ENCODE measurements around the gene ZER1.

The ZER1 gene

GRCh38 chr9:128732576-128732975, 39.2 kb downstream of the ZER1 start:
- no peak for DNase-seq

- DNase-seq: no peak
Measured at GRCh38 chr9:128731691-128732090, 40.0 kb downstream of the ZER1 start.

DNA sequence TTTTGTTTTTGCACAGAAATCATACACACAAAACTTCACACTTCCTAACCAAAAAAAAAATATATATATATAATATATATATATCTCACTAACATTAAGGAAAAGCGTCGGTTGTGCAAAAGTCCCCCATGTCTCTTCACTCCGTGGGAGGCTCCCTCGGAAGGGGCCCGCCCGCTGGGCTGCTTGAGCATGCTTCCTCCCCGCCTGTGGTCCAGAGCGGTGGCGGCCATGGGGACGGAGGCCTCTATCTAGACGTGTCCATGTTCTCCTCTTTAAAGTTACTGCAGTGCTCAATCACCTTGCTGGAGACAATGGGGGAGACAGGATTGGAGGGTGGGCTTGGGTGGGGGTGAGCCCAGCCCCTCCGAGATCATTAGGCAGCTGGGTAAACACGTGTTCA, 40.6 kb downstream of the ZER1 start:
- DNase-seq: no peak

DNA sequence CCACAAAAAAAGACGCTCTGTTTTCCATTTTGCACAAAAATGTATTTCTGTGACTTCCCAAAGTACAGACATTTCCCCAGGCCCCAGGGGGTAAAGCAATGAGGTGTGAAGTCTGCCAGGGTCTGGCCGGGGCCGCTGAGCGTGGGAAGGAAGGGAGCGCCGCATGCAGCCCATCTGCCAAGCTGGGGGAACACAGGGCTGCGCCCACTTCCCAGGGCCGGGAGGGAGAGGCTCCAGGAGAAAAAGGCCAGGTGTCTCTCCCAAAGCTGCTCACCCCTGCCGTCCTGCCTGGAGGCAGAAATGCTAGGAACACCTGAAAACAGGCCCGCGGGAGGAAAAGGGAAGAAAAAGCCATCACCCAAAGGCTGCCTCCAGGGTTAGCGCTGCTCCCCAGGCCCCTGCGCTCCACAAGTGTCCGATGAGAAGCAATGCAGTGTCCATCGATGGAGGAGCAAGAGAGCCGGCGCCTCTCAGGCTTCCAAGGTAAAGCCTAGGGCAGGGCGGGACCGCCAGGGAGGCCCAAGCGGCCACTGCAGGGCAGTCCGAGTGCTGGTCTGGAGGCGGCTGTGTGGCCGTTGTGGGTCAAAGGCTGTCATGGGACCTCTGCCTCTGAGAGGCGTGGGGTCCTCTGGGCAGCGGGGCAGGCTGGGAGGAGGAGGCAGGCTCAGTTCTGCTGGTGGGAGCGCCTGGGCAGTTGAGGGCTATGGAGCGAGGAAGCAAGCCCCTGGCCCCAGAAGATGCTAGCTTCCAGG, 41.8 kb downstream of the ZER1 start:
- peak in 2 of 3 experiments; percentile 60 to 70 for DNase-seq

DNA sequence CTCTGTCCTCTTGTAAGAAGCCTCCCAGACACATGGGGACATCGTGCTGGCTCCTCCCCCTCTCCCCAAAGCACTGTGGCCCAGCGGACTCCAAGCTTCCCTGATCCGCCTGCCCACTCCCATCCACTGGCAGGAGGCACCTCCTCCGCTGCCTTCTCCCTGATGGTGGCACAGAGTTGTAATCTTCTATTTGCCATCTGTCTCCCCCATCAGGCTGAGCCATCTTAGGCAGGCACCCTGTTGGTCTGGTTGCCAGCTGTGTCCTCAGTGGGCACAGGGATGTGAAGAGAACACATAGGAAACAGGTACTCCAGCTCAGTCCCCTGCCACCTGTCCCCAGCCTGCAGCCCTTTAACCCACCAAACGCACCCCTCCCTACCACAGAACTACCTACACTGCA, 42.4 kb downstream of the ZER1 start:
- peak in 2 of 3 experiments; percentile 60 to 80 for DNase-seq

DNA sequence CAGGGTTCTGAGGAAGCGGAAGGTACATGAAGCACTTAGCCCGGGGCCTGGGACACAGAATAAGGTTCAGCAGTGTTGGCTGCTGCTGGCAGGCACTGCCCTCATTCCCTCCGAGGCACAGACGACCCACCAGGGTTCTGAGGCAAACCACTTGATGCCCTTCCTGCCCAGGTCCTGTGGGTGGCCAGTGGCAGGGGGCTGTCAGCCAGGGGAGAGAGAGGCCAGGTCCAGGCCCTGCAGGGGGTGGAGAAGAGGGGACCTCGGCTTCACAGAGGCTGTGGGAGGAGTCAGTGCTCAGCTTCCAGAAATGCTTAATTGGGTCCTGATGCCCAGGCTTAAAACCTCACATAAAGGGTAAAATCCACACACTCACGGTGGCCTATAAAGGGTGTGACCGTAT, 43.4 kb downstream of the ZER1 start:
- no peak for DNase-seq

- no peak for DNase-seq
Measured at GRCh38 chr9:128727640-128728248, 44.0 kb downstream of the ZER1 start.

DNA sequence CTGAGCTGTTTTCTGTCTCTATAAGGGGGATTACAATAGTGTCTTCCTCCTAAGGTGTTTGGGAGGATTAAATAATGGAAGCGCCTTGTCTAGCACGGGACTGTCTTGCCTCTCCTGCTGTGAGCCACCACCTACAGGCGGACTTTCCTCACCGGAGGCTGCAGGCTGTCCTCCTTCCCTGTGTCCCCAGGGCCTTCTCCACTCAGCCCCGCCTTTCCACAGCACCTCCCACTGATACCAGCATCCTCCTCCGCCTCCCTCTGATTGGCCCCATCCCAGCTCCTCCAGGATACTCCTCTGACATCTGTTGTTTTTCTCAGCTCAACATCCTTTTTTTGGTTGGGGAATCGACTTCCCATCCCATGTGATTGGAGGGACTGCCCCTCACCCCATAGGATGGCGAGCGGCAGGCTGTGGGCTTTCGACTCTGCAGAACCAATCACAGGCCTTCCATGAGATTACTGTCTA, 46.9 kb downstream of the ZER1 start:
- DNase-seq: peak; percentile 42 to 69 (median 61)

GRCh38 chr9:128723866-128724743, 47.6 kb downstream of the ZER1 start, which contains the start of gene ZDHHC12:
Gene ZDHHC12 (minus strand): TSS chr9:128724127. CDS start chr9:128724093, 34 bp downstream.
- DNase-seq: peak; percentile 96 to 100 (median 99)

DNA sequence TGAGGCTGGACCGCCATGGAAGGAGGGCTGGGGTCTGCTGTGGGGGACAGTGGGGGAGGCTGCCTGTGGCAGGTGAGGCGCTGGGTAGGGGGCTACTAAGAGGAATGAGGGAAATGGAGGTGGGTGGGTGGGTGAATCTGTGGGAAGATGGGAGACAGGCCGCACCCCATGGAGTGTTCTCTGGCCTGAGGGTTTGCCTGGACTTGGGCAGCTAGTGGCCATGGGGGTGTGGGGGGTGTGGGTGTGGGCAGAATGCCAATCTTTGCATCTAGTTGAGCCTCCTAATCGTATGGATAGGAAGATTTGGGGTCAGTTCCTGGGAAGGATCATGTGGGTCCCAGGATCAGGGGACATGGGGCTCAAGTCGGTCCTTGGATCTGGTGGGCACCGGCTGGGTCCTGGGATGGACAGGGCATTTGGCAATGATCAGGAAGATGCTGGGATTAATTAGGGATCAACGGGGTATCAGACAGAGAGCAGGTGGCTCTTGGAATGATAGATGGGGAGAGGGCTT, 48.3 kb downstream of the ZER1 start:
- no peak for DNase-seq

GRCh38 chr9:128722380-128723351, 49.1 kb downstream of the ZER1 start:
- no peak for DNase-seq

GRCh38 chr9:128721487-128722010, 50.2 kb downstream of the ZER1 start:
- DNase-seq: no peak

GRCh38 chr9:128720841-128721486, 50.8 kb downstream of the ZER1 start:
- no peak for DNase-seq

- no peak for DNase-seq
Measured at GRCh38 chr9:128719919-128720605, 51.7 kb downstream of the ZER1 start.

- no peak for DNase-seq
Measured at GRCh38 chr9:128718475-128718874, 53.3 kb downstream of the ZER1 start.

DNA sequence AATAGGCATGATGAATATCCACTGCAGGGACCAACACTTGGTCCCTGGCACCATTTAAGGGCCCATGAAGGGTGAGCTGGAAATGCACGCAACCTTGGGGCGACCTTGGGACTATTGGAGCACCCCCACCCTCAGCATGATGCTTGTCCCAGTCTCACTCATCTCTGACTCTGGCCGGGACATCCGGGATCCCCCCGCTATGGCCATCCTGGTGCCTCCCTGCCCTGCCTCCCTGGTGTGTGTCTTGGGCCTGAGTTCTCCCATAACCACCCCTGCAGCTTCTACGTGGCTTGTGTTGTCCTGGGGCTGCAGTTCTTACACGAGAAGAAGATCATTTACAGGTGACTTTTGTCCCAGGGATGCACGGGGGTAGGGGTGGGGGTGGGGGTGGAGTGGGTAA, 53.7 kb downstream of the ZER1 start:
- DNase-seq: no peak

GRCh38 chr9:128716581-128717254, 55.0 kb downstream of the ZER1 start:
- no peak for DNase-seq

GRCh38 chr9:128715436-128715750, 56.3 kb downstream of the ZER1 start:
- DNase-seq: no peak

- no peak for DNase-seq
Measured at GRCh38 chr9:128714586-128715435, 56.9 kb downstream of the ZER1 start.

Measured in NCI-H1417 (cell line).